Measurements from ENCODE around the gene HNF4A. TPM values are rescaled to one million over a fixed set of nuclear protein-coding genes. Genes with fewer than 3 reads are reported as not detected.

The HNF4A gene
- total RNA-seq, 1 donor: not detected

DNA sequence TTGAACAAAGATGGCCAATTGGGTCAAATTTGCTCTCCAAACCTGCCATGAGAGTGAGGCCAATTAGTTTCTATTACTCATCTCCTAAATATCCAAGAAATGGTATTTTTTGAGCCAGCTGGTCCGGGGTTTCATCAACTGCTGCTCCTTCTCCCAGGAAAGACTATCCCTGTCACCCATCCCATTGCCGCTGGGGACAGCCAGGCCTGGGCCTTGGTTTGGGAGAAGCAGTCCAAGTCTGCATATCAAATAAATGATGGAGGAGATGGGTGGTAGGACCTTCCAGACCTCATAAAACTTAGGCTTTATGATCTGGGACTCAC is 73.5 kb downstream of the HNF4A start:
- no peak overlapping the region for H3K27ac ChIP-seq (ENCODE audit: low read depth, low read length)

DNA sequence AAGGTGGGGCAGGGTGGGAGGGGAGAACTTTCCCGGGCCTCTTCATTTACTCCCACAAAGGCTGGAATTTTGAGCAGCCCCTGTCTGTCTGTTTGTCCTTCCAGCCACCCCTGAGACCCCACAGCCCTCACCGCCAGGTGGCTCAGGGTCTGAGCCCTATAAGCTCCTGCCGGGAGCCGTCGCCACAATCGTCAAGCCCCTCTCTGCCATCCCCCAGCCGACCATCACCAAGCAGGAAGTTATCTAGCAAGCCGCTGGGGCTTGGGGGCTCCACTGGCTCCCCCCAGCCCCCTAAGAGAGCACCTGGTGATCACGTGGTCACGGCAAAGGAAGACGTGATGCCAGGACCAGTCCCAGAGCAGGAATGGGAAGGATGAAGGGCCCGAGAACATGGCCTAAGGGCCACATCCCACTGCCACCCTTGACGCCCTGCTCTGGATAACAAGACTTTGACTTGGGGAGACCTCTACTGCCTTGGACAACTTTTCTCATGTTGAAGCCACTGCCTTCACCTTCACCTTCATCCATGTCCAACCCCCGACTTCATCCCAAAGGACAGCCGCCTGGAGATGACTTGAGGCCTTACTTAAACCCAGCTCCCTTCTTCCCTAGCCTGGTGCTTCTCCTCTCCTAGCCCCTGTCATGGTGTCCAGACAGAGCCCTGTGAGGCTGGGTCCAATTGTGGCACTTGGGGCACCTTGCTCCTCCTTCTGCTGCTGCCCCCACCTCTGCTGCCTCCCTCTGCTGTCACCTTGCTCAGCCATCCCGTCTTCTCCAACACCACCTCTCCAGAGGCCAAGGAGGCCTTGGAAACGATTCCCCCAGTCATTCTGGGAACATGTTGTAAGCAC is 74.1 kb downstream of the HNF4A start:
- Histone ChIP-seq H4K20me1 (ENCODE audit: insufficient read depth, low read length) (no peaks in the 10 kb centered on the region), H3K27ac (ENCODE audit: low read depth, low read length) (no peak overlapping the region), H3K36me3 (ENCODE audit: insufficient read depth, low read length) (no peaks in the 10 kb centered on the region), H3K4me2 (ENCODE audit: insufficient read depth, low read length) (no peak overlapping the region), H3K27me3 (ENCODE audit: insufficient read depth, low read length) (peaks cover 18% of the 10 kb centered on the region), H3K4me1 (ENCODE audit: insufficient read depth, low read length) (no peaks in the 10 kb centered on the region), H3K9me3 (ENCODE audit: low read depth, low read length) (no peaks in the 10 kb centered on the region), H3K79me2 (ENCODE audit: insufficient read depth, low read length) (no peaks in the 10 kb centered on the region), H3K4me3 (ENCODE audit: insufficient read depth, low read length) (no peak overlapping the region), H2AFZ (ENCODE audit: low read length) (no peak overlapping the region)
- TF ChIP-seq, protein P1, sequence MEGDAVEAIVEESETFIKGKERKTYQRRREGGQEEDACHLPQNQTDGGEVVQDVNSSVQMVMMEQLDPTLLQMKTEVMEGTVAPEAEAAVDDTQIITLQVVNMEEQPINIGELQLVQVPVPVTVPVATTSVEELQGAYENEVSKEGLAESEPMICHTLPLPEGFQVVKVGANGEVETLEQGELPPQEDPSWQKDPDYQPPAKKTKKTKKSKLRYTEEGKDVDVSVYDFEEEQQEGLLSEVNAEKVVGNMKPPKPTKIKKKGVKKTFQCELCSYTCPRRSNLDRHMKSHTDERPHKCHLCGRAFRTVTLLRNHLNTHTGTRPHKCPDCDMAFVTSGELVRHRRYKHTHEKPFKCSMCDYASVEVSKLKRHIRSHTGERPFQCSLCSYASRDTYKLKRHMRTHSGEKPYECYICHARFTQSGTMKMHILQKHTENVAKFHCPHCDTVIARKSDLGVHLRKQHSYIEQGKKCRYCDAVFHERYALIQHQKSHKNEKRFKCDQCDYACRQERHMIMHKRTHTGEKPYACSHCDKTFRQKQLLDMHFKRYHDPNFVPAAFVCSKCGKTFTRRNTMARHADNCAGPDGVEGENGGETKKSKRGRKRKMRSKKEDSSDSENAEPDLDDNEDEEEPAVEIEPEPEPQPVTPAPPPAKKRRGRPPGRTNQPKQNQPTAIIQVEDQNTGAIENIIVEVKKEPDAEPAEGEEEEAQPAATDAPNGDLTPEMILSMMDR (IDR thresholded peaks at IDR 0.05; ENCODE audit: extremely low read depth, low read depth, low read length): no peak
- DNase-seq (ENCODE audit: insufficient read length, low spot score, missing footprints): no peak

More for the DNA sequence above, 73.5 kb downstream of the HNF4A start:
- H2AFZ ChIP-seq (ENCODE audit: low read length): no peak overlapping the region
- peaks cover 22% of the 10 kb centered on the region for H3K27me3 ChIP-seq (ENCODE audit: insufficient read depth, low read length)
- H3K4me2 ChIP-seq (ENCODE audit: insufficient read depth, low read length): no peak overlapping the region
- no peaks in the 10 kb centered on the region for H3K4me1 ChIP-seq (ENCODE audit: insufficient read depth, low read length)
- H3K79me2 ChIP-seq (ENCODE audit: insufficient read depth, low read length): no peaks in the 10 kb centered on the region
- no peak for DNase-seq (ENCODE audit: insufficient read length, low spot score, missing footprints)
- H3K36me3 ChIP-seq (ENCODE audit: insufficient read depth, low read length): no peaks in the 10 kb centered on the region
- H3K9me3 ChIP-seq (ENCODE audit: low read depth, low read length): no peaks in the 10 kb centered on the region
- H3K4me3 ChIP-seq (ENCODE audit: insufficient read depth, low read length): no peak overlapping the region
- H4K20me1 ChIP-seq (ENCODE audit: insufficient read depth, low read length): no peaks in the 10 kb centered on the region
- TF ChIP-seq, protein P1 (IDR thresholded peaks at IDR 0.05; ENCODE audit: extremely low read depth, low read depth, low read length): no peak

DNA sequence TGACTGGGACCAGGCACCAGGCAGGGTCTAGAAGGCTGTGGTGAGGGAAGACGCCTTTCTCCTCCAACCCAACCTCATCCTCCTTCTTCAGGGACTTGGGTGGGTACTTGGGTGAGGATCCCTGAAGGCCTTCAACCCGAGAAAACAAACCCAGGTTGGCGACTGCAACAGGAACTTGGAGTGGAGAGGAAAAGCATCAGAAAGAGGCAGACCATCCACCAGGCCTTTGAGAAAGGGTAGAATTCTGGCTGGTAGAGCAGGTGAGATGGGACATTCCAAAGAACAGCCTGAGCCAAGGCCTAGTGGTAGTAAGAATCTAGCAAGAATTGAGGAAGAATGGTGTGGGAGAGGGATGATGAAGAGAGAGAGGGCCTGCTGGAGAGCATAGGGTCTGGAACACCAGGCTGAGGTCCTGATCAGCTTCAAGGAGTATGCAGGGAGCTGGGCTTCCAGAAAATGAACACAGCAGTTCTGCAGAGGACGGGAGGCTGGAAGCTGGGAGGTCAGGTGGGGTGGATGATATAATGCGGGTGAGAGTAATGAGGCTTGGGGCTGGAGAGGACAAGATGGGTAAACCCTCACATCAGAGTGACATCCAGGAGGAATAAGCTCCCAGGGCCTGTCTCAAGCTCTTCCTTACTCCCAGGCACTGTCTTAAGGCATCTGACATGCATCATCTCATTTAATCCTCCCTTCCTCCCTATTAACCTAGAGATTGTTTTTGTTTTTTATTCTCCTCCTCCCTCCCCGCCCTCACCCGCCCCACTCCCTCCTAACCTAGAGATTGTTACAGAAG is 75.0 kb downstream of the HNF4A start:
- H3K27ac ChIP-seq (ENCODE audit: low read depth, low read length): no peak overlapping the region
- H2AFZ ChIP-seq (ENCODE audit: low read length): no peak overlapping the region
- H3K27me3 ChIP-seq (ENCODE audit: insufficient read depth, low read length): peaks cover 16% of the 10 kb centered on the region
- no peak overlapping the region for H3K4me2 ChIP-seq (ENCODE audit: insufficient read depth, low read length)
- H3K36me3 ChIP-seq (ENCODE audit: insufficient read depth, low read length): no peaks in the 10 kb centered on the region
- no peaks in the 10 kb centered on the region for H3K79me2 ChIP-seq (ENCODE audit: insufficient read depth, low read length)
- TF ChIP-seq, protein P1 (IDR thresholded peaks at IDR 0.05; ENCODE audit: extremely low read depth, low read depth, low read length): no peak
- no peaks in the 10 kb centered on the region for H3K9me3 ChIP-seq (ENCODE audit: low read depth, low read length)
- H4K20me1 ChIP-seq (ENCODE audit: insufficient read depth, low read length): no peaks in the 10 kb centered on the region
- DNase-seq (ENCODE audit: insufficient read length, low spot score, missing footprints): no peak
- no peaks in the 10 kb centered on the region for H3K4me1 ChIP-seq (ENCODE audit: insufficient read depth, low read length)
- H3K4me3 ChIP-seq (ENCODE audit: insufficient read depth, low read length): no peak overlapping the region

DNA sequence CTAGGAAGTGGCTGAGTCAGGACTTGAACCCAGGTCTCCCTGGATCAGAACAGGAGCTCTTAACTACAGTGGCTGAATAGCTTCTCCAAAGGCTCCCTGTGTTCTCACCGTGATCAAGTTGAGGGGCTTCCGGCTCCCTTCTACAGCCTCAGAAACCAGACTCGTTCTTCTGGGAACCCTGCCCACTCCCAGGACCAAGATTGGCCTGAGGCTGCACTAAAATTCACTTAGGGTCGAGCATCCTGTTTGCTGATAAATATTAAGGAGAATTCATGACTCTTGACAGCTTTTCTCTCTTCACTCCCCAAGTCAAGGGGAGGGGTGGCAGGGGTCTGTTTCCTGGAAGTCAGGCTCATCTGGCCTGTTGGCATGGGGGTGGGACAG is 75.6 kb downstream of the HNF4A start:
- no peaks in the 10 kb centered on the region for H4K20me1 ChIP-seq (ENCODE audit: insufficient read depth, low read length)
- TF ChIP-seq, protein P1 (IDR thresholded peaks at IDR 0.05; ENCODE audit: extremely low read depth, low read depth, low read length): no peak
- H3K4me1 ChIP-seq (ENCODE audit: insufficient read depth, low read length): no peaks in the 10 kb centered on the region
- H3K27me3 ChIP-seq (ENCODE audit: insufficient read depth, low read length): peaks cover 16% of the 10 kb centered on the region
- no peak overlapping the region for H3K27ac ChIP-seq (ENCODE audit: low read depth, low read length)
- no peak for DNase-seq (ENCODE audit: insufficient read length, low spot score, missing footprints)
- no peak overlapping the region for H2AFZ ChIP-seq (ENCODE audit: low read length)
- H3K9me3 ChIP-seq (ENCODE audit: low read depth, low read length): no peaks in the 10 kb centered on the region
- H3K4me2 ChIP-seq (ENCODE audit: insufficient read depth, low read length): no peak overlapping the region
- no peaks in the 10 kb centered on the region for H3K36me3 ChIP-seq (ENCODE audit: insufficient read depth, low read length)
- no peaks in the 10 kb centered on the region for H3K79me2 ChIP-seq (ENCODE audit: insufficient read depth, low read length)
- no peak overlapping the region for H3K4me3 ChIP-seq (ENCODE audit: insufficient read depth, low read length)
